Measurements from ENCODE around the gene UGT1A5.

UGT1A5 gene

GRCh38 chr2:233798335-233799086 is 85.8 kb downstream of the UGT1A5 start:
- DNase-seq (ENCODE audit: extremely low read depth, low read depth), result no peak
- TF ChIP-seq CTCF (IDR thresholded peaks at IDR 0.05; ENCODE audit: low read depth, low read length), result no peak

- no peak for TF ChIP-seq CTCF (IDR thresholded peaks at IDR 0.05; ENCODE audit: low read depth, low read length)
- no peak for DNase-seq (ENCODE audit: extremely low read depth, low read depth)
Observed at GRCh38 chr2:233799087-233799665, 86.5 kb downstream of the UGT1A5 start.

- DNase-seq (ENCODE audit: extremely low read depth, low read depth), result no peak
- no peak for TF ChIP-seq CTCF (IDR thresholded peaks at IDR 0.05; ENCODE audit: low read depth, low read length)
Observed at GRCh38 chr2:233799716-233800115, 87.0 kb downstream of the UGT1A5 start.

GRCh38 chr2:233800208-233800607 is 87.5 kb downstream of the UGT1A5 start:
- no peak for DNase-seq (ENCODE audit: extremely low read depth, low read depth)

GRCh38 chr2:233801357-233802131 is 88.8 kb downstream of the UGT1A5 start:
- no peak for TF ChIP-seq CTCF (IDR thresholded peaks at IDR 0.05; ENCODE audit: low read depth, low read length)
- no peak for DNase-seq (ENCODE audit: extremely low read depth, low read depth)

More at GRCh38 chr2:233800208-233800607, 87.5 kb downstream of the UGT1A5 start:
- TF ChIP-seq CTCF (IDR thresholded peaks at IDR 0.05; ENCODE audit: low read depth, low read length), result no peak

GRCh38 chr2:233802132-233802815 is 89.6 kb downstream of the UGT1A5 start:
- DNase-seq (ENCODE audit: extremely low read depth, low read depth), result no peak
- TF ChIP-seq CTCF (IDR thresholded peaks at IDR 0.05; ENCODE audit: low read depth, low read length), result no peak

Measured in AG09319 (cell line).